SJSA1 (cell line): ENCODE data around the gene SEPSECS. TPM values are rescaled to one million over a fixed set of nuclear protein-coding genes. Genes with fewer than 3 reads are reported as not detected.

ENCODE experiments used
- DNase-seq, 2 experiments: peaks; one replicate each; pipeline ENCODE4 v3.0.0-alpha.2; 2015 to 2020; ENCODE audit warnings: low spot score in 2 of 2, low read depth in 1 of 2
- H3K27ac ChIP-seq: fragments of 250-450 bp; sonication (Bioruptor Pico); 2 replicates; pipeline ENCODE4 v1.5.1; 2020; ENCODE audit warnings: mild to moderate bottlenecking, moderate library complexity
- H3K27me3 ChIP-seq: fragments of 250-450 bp; sonication (Bioruptor Pico); replicated peaks from 2 replicates; pipeline ENCODE4 v1.5.1; 2020; ENCODE audit warnings: mild to moderate bottlenecking, moderate library complexity
- H3K36me3 ChIP-seq: fragments of 250-450 bp; sonication (Bioruptor Pico); 2 replicates; pipeline ENCODE4 v1.5.1; 2020; ENCODE audit warnings: mild to moderate bottlenecking
- H3K4me1 ChIP-seq: fragments of 250-450 bp; sonication (Bioruptor Pico); replicated peaks from 2 replicates; pipeline ENCODE4 v1.6.1; 2021; ENCODE audit warnings: mild to moderate bottlenecking
- H3K4me3 ChIP-seq: fragments of 250-450 bp; sonication (Bioruptor Pico); 2 replicates; pipeline ENCODE4 v1.5.1; 2020; ENCODE audit warnings: mild to moderate bottlenecking
- H3K9me3 ChIP-seq: fragments of 250-450 bp; sonication (Bioruptor Pico); replicated peaks from 2 replicates; pipeline ENCODE4 v1.5.1; 2020; ENCODE audit warnings: mild to moderate bottlenecking
- total RNA-seq: library from RNA; depleted of rRNA; stranded (reverse); fragments of >200 nt; shearing (Covaris generic); gene quantifications from 2 replicates; pipeline ENCODE4 v1.2.3, GENCODE V29; 2014; rRNA removed

Gene SEPSECS
- total RNA-seq, 1 experiment from 2014 or later: 5.6 TPM

- DNase-seq: no peak
- no peaks in the 10 kb centered on the region for H3K36me3 ChIP-seq
- H3K27ac ChIP-seq: no peak overlapping the region
- H3K9me3 ChIP-seq: no peaks in the 10 kb centered on the region
- no peaks in the 10 kb centered on the region for H3K27me3 ChIP-seq
- no peak overlapping the region for H3K4me3 ChIP-seq
- no peaks in the 10 kb centered on the region for H3K4me1 ChIP-seq
These were observed 85.1 kb downstream of the SEPSECS start for GRCh38 chr4:25075129-25075528.

GRCh38 chr4:25070545-25070944 is 89.7 kb downstream of the SEPSECS start:
- no peaks in the 10 kb centered on the region for H3K36me3 ChIP-seq
- no peak for DNase-seq
- H3K27ac ChIP-seq: no peak overlapping the region
- no peak overlapping the region for H3K4me3 ChIP-seq
- H3K27me3 ChIP-seq: no peaks in the 10 kb centered on the region
- no peaks in the 10 kb centered on the region for H3K9me3 ChIP-seq
- H3K4me1 ChIP-seq: no peaks in the 10 kb centered on the region

Other genes with a start within 250 kb of the SEPSECS start
- 3.2 and 4.3 TPM in 2 replicates for gene CCDC149, start 247.4 kb downstream of the SEPSECS start, total RNA-seq
- not detected in 2 replicates for gene LGI2, start 129.5 kb downstream of the SEPSECS start, total RNA-seq
- gene PI4K2B, start 73.6 kb upstream of the SEPSECS start, total RNA-seq: 21.8 and 22.9 TPM in 2 replicates
- gene ZCCHC4, start 152.3 kb upstream of the SEPSECS start, total RNA-seq: 9.2 and 11.2 TPM in 2 replicates
- gene ANAPC4, start 216.8 kb upstream of the SEPSECS start, total RNA-seq: 11.7 and 14.2 TPM in 2 replicates